CD4-positive, alpha-beta T cell treated with Interleukin-21 for 1 hour (primary cell): ENCODE results near the gene SLC38A10.

Experiments
- DNase-seq: peaks from one replicate; pipeline ENCODE4 v3.0.0-alpha.2; 2020

Gene SLC38A10

DNA sequence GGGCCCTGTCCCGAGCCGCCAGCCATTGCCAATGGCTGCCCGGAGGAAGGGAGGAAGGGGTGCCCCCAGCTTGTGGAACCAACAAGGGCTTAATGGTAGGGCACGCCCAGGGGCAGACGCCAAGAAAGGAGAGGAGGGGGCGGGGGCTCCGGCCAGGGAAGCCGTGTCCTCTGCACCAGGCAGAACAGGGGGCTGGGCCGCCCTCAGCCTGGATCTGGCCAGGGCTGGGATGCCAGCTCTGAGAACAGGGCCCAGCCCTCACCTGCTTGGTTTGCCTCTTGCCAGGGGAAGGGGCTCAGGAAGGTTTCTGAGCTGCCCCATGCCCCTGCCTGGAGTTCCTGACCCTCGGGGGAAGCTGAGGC, 35.8 kb upstream of the SLC38A10 start:
- DNase-seq, result no peak

DNA sequence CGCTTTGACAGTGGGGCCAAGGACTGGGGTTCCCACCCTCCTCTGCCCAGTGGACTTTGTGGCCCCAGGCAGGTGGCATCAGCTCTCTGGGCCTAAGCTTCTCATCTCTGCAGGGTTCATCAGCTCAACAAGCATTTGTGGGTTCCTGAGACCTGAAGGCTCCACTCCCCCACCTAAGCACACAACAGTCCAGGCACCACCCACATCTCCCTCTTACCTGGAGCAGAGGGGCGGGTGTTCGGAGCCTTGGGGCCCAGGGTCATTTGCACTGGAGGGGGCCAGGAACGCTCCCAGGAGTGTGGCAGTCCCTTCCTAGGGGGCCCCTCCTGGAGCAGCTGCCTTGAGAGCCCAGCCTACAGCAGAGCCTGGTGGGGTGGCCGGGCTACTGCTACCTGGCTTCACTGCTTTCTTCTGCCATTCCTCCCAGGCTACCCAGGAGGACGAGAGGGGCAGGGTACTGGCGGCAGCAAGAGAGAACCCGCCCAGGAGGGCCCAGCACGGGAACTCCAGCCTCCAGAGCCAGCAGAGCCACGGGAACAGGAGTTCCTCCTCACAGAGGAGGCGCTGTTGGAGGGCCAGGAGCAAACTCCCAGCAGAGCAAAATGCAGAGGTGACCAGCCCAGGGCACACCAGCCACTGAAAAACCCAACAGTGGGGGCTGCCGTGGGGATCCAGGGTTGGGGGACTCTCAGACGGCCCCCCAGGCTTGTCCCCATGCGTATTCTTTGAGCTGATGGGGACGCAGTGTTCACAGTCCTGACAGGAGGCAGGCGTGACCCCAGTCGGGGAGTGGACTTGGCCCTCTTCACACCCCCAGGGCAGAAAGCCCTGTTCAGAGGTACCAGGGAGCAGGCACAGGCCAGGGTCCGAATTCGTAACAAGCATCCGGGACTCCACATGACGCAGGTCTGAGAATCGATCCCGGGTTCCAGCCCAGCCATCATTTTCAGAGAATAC, 35.1 kb upstream of the SLC38A10 start:
- no peak for DNase-seq

DNA sequence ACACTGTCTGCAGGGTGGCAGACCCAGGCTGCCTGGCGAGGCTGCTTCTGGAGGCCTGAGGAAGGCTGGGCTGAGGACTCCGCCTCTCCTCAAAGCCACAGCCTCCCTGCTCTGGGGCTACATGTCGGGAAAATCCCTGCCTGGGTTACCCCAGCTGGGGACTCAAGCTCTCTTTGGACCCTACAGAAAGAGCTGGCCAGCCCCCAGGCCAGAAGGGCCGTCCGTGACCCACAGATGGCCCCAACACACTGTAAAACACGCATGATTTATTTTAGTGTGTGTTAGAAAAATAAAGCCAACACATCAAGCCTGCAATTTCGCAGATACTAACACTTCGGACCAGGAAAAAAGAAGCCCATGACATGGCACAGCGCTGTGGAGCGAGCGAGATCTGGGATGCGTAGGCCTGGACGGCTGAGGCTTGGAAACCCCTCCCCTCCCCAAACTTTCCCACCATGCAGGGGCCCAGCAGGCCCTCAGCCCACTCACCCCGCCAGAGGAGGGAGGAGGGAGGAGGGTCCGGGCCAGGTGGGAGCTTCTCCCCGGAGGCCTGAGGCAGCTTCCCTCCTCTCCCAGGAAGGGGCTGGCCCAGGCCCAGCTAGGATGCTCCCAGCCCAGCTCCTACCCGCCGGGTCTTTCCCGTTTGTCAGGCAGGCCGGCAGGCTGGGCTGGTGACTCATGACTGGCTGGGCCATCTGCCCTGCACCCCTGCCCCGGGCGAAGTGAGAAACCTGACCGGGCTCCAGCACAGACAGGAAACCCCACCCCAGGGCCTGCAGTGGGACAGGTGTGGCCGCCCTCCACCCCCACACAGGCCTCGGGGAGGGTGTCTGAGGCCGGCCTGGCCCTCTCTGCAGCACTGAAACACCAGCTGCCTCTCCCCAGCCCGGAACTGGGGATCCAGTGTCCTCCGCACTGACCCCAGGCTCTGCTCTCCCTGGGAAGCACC, 34.1 kb upstream of the SLC38A10 start:
- DNase-seq, result no peak

DNA sequence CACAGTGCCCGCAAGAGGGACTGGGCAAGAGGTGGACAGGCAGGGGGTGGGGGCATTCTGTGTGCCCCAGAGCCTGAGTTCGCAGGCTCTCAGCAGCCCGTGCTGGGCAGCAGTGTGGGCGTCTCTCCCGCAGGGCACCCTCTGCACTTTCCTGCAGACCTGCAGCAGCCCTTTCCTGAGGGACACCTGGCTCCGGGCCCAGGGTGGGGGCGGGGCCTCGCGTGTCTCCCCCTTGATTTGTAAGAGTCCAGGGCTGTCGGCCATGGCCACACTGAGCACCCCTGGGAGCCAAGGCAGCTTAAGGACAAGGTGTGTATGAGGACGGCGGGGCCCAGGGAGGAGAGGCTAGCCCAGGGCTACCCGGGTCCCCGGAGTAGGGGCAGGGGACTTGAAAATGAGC, 33.4 kb upstream of the SLC38A10 start:
- no peak for DNase-seq

DNA sequence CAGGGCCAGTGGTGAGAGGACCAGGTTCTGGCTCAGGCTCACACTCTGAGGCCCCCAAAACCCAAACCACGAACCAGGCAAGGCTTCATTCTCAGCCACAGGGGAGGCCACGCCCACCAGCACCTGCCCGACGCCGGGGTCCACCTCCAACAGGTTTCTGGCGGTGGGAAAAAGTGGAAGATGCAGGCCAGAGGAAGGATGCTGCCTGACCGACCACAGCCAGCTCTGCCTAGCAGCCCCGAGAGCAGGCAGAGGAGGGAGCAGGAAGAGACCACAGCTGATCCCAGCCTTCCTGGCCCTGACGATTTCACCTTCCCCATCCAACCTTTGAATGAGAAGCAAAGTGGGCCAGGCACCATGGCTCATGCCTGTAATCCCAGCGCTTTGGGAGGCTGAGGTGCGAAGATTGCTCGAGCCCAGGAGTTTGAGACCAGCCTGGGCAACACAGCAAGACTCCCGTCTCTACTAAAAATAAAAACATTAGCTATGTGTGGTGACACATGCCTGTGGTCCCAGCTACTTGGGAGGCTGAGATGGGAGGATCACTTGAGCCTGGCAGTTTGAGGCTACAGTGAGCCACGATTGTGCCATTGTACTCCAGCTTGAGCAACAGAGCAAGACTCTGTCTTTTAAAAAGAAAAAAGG, 30.7 kb upstream of the SLC38A10 start:
- no peak for DNase-seq

DNA sequence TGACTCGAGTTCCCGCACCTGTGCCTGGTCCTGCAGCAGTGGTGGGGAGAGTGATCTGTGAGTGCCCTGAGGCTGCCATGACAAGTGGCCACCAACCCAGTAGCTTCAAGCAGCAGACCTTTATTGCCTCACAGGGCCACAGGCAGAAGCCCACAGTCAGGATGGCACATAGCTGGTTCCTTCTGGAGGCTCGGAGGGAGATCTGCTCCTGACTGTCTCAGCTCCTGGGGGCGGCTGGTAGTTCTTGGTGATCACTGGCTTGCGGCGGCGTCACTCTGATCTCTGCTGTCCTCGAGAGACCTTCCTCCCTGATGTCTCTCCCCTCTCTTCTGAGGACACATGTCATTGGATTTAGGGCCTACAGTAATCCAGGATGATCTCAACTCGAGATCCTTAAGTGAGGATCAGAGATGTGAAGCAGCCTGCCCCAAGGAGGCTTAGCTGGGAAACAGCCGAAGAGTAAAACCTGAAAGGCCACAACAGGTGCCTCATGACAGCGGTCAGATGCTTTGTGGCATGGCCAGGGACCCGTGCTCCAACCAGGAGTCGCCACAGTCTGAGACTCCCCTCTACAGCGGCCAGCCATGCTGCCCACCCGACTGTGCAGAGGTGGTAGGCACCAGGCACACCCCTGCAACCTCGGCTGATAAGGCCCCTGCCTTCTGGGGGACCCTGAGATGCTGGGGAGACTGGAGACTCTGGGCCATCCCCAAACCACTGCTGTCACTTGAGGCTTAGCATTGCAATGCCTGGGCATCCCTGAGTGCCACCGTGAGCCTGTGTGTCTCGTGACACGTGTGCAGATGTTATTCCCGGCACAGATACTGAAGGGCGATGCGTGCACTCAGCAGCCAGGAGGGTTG, 30.0 kb upstream of the SLC38A10 start:
- no peak for DNase-seq

DNA sequence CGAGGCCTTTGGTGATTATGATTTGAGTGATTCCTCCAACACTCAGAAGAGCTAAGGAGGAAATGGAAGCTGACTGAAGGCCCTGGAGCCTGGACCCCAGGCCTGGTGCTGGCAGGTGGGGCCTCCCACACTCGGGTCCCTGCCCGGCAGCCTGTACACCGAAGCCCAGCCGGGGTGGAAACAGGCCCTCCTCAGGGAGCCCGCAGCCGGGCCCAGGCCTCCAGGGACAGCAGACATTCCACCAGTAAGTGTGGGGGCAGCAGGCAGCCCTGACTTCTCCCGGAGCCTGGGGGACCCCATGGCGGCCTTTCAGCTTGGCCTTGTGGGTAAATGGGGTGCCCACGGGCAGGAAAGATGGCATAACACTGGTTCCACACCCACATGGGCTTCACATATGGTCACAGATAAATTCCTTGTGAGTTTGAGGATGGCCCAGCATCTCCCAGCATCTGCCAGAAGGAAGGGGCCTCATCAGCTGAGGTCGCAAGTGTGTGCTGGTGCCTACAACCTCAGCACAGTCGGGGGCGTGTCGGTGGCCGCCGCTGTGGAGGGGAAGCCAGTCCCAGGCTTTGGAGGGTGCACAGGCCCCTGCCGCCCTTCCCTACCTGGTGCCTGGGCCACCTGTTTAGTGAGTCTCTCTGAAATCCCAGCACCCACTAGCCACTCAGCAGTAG, 29.2 kb upstream of the SLC38A10 start:
- no peak for DNase-seq

DNA sequence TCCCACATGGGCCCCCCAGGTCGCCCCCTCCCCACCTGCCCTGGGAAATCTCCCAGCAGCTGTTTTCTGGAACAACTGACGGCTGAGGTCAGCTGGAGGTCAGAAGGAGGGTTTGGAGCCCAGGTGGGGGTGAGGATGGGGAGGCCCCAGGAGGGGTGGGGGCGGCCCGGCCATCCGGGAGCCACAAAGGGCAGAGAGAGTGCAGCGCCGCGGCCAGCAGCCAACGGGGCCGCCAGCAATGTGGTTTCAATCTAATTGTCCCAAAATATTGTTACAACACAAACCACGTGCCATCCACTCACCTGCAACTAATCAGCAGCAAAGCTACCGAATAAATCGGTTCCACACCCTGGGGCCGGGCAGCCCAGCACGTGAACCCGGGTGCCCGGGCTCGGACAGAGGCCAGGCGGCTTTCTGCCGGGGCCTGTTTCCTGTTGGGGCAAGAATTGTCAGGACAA, 28.3 kb upstream of the SLC38A10 start:
- no peak for DNase-seq

DNA sequence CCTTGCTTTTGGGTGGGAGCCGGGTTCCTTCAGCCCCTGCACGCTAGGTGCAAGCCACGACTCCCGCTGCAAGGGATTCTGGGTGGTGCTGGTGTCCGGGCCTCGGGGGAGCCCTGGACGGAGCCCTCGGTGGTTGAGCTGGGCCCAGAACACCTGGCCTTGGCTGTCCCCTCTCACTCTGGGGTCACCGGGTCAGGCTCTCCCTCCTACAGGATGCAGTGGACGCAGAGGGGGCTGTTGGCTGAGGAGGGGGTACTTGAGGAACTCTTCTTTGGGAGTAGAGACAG, 27.9 kb upstream of the SLC38A10 start:
- no peak for DNase-seq

DNA sequence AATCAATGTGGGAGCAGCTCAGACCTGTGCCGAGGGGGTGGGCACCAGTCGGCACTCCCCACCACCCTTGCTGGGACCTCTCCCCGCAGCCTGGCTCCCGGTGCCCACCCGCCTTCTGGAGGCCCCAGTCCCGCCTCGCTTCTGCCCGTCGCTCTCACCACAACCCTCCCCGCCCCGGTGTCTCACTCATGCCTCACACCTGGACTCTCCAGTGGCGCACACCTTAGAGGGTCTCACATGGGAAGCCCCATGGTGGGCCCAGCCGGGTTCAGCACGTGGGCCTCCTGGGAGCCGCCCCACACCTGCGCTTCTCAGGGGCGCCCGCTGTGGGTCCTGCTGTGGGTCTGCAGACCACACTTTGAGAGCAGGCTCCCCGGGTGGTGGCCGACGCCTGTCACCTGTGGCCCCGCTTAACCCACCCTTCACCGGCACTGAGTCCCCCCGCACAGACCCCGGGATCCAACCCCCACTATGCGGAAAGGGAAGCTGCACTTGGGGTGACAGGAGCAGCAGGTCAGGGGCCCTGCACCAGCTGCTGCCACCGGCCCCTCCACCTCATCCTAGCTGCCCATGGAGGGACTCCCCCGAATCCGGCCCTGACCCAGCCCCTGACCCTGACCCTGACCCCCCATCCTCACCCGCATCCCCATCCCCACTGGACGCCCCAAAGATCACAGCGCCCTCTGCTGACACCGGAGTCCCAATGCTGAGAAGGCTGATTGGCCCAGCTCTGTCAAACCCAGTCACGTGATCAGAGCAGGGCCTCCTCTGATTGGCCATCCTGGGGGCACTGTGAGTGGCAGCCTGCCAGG, 27.4 kb upstream of the SLC38A10 start:
- DNase-seq, result peak; percentile 54

DNA sequence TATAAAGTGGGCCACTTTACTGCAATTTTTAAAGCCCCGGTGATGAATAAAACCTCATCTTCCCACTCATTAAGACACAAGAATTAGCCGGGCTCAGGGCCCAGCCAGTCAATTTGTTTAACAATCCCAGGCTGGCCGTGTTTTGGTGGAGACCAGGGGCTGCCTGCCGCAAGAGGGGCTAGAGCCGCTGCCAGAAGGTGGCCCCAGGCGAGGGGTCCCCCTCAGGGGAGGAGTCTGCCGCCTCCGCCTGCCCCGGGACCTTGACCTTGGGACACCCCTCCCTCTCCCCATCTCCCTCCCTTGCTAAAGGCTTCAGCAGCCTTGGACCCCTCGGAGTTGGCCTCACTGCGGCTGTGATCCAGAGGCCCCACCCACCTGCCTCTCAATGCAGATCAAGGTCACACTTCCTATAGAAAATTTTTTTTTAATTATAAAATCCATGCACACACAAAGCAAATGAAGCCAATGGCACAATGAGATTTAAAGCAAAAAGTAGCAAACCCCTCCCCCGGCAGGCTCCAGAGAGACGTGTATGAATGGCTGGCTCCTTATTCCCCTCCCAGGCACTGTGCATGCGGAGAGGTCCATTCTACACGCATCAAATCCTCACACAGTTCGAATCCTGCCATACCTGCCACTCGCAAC, 23.0 kb upstream of the SLC38A10 start:
- DNase-seq, result no peak

DNA sequence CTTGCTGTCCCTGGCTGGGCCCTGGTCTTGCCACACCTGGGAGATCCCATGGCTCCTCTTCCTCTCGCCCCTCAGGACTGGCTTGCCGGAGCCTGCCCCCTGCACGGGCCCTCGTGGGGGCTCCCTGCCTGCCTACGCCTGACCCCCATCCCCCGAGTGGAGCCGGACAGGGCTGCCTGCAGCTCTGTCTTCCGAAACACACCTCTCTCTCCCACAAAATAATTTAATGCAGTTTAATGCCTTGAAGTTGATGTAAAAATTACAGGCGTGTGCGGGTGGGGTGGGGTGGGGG, 22.4 kb upstream of the SLC38A10 start:
- DNase-seq, result no peak

DNA sequence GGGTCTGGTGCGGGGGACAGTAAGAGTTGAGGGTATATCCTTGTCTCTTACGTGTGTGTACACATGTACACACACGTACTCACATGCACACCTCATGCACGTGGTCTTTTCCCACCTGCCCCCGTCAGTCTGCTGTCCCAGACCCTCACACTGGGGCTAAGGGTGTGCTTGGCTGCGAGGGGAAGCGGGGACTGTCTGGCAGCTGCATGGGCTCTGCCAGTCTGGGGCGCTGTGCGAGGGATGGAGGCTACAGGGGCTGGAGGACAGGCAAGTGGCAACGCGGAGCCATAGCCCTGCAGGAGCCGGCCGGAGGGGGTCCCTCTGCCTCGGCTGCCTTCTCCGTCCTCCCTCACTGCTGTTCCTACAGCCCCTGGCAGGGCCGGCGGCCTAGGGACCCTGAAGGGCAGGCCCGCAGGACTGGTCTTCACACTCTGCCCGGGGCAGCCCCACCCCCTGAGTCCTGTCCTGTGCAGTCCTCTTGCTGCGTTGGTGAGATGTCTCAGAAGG, 20.8 kb upstream of the SLC38A10 start:
- no peak for DNase-seq

DNA sequence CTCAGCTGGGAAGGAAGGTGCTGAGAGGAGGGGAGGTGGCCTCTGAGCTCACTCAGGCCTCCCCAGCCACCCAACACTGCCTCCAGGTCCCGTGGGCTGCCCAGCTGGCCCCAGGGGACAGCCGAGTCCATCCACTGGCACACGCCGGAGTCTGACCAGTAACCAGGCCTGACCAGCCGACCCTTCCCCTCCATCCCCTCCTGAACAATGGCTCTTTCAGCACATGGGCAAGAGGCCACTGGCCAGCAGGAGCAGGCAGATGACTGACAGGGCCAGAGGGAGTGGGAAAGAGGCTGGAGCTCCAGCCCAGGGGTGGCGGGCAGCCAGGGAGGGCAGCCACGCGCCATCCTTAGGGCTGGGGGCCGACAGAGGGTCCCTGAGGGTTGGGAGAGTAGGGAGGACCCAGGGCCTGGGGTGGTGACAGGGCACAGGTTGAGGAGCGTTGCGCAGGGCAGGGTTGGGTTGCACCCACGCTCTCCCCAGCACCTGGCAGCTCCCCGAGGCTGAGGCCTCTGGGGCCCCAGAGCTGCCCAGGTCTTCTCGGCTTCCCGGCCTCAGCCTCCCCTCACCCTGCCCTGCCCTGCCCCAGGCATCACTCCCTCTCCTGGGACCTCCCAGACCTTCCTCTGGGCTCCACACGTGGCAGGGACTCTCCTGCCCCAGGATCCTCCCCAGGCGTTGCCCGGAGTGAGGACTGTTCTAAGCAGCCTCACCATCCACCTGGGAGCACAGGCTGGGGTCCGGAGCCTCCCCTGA, 20.2 kb upstream of the SLC38A10 start:
- DNase-seq, result no peak

DNA sequence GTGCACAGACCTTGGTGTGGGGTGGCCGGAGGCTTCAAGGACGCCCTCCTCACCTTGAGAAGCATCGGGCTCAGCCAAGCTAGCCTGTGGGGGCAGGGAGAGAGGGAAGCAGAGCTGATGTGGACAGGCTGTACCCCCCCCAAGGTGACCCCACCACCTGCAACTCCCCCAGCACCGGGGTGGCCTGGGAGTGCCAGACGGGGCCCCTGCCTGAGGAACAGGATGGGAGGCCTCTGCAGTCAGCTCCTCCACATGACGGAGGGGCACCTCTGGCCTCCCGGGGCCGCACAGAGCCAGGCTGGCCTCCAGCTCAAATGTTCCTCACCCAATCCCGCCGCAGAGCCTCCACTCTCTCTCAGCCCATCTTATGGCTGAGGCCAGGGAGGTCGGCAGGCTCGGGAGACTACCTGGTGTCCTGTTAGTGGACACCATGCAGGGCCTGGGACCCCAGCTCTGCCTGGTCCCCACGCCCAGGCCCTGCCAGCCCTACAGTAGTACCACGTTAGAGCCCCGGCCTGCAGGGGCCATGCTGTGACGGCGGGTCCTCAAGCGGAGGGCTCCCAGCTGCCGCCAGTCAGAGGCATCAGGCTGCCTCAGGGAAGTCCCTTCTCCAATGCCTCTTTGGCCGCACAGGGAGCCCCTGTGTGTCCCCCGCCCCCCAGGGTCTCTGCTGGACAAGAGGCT, 19.4 kb upstream of the SLC38A10 start:
- DNase-seq, result no peak

DNA sequence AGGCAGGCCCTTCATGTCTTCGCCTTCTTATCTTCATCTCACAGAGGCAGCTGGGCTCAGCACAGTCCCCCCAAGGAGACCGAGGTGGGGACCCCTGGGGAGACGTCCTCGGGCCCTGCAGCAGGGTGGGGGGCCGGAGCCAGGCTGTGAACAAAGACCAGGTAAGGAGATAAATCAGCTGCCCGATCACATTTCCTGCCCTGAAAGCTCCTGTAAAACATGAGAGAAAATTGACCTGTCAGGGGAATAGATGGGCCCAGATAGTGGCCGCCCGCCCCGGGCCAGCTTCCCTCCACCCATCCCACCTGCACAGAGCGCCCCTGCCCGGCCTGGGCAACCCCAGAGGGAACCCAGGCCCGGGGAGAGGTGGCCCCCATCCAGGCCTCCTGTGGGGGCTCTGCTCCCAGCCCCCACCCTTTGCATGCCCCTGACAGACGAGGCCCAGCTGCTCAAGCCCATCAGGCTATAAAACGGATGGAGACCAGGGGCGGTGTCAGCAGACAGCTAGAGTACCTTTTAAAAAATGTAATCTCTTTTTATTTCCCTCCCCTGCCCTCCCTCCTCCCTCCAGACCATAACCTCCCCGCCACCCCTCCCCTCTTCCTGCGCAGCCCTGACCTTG, 18.8 kb upstream of the SLC38A10 start:
- DNase-seq, result no peak

DNA sequence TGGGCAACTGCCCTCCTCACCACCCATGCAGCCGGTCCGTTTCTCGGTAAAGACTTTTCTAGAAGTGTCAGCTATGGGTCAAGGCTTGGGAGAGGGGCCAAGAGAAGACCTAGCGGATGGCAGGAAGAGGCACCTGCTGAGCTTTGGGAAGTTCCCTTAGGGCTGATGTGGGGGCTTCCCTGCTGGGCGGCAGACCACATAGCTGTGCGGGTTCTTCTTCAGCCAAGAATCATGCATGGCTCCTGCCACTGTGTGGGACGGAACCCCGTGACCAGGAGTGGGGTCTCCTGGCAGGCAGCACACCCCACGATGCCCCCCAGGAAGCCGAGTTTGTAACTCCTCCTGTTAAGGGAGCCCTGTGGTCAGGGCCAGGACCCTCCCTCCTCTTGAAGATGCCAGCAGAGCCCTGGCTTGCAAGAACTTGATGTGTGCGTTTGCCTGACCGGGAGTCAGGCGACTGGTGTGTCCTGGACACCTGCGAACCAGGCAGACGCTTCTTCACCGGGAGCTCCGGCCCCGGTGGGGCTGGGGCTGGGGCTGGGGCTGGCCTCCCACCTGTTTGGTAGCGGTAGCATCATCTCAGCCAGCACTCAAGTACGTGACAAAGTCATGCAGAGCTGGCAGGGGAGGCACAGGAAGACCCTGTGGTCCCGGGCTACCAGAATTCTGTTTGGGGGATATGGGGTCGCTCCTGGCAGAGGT, 17.7 kb upstream of the SLC38A10 start:
- DNase-seq, result no peak

DNA sequence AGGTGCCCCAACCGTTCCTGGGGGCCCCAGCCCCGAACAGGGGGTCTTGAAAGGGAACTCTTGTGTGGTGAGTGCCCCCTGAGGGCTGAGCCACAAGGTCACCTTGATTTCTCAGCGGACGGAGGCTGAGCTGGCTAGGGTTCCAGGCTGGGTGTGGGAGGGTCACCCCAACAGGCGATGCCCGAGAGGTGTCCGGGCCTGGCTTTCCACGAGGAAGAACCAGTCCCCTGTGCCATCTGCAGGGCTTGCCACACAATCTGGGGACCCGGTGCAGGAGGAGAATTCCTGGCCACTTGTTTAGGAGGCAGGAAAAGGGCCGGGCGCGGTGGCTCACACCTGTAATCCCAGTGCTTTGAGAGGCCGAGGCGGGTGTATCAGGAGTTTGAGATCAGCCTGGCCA, 16.8 kb upstream of the SLC38A10 start:
- DNase-seq, result no peak
